Smooth muscle cell (in vitro differentiated cells): ENCODE results near the gene PHF5A. TPM values are rescaled to one million over a fixed set of nuclear protein-coding genes. Genes with fewer than 3 reads are reported as not detected.

ENCODE experiments used
- DNase-seq: peaks from one replicate; lab custom pipeline; 2025; ENCODE audit not compliant: unreplicated experiment; lab: John Stamatoyannopoulos, UW
- H2AFZ ChIP-seq: fragments of 200-600 bp; sonication (generic); 2 replicates; pipeline ENCODE4 v1.6.0; 2016; ENCODE audit warnings: antibody characterized with exemption, low read depth, mild to moderate bottlenecking
- H3F3A ChIP-seq: fragments of 200-600 bp; sonication (generic); 2 replicates; pipeline ENCODE4 v1.6.0; 2017; ENCODE audit warnings: antibody characterized with exemption, low read depth
- H3K27ac ChIP-seq: fragments of 200-600 bp; sonication (generic); 2 replicates; pipeline ENCODE4 v1.5.1; 2016; ENCODE audit warnings: low read depth, mild to moderate bottlenecking
- H3K27me3 ChIP-seq: fragments of 200-600 bp; sonication (generic); 2 replicates; pipeline ENCODE4 v1.6.1; 2016; ENCODE audit warnings: low read depth, mild to moderate bottlenecking
- H3K36me3 ChIP-seq: fragments of 200-600 bp; sonication (generic); 2 replicates; pipeline ENCODE4 v1.5.1; 2016; ENCODE audit warnings: low read depth
- H3K4me1 ChIP-seq: fragments of 200-600 bp; sonication (generic); 2 replicates; pipeline ENCODE4 v1.5.1; 2016; ENCODE audit warnings: low read depth
- H3K4me2 ChIP-seq: fragments of 200-600 bp; sonication (generic); 2 replicates; pipeline ENCODE4 v1.6.0; 2016; ENCODE audit warnings: mild to moderate bottlenecking
- H3K4me3 ChIP-seq: fragments of 200-600 bp; sonication (generic); 2 replicates; pipeline ENCODE4 v1.5.1; 2016; ENCODE audit warnings: mild to moderate bottlenecking
- H3K79me2 ChIP-seq: fragments of 200-600 bp; sonication (generic); 2 replicates; pipeline ENCODE4 v1.6.0; 2016; ENCODE audit warnings: low read depth, mild to moderate bottlenecking
- H3K9ac ChIP-seq: fragments of 200-600 bp; sonication (generic); 2 replicates; pipeline ENCODE4 v1.6.0; 2016; ENCODE audit warnings: low read depth
- H3K9me3 ChIP-seq: fragments of 200-600 bp; sonication (generic); replicated peaks from 2 replicates; pipeline ENCODE4 v1.5.1; 2016; ENCODE audit warnings: low read depth
- H4K20me1 ChIP-seq: fragments of 200-600 bp; sonication (generic); 2 replicates; pipeline ENCODE4 v1.6.0; 2016; ENCODE audit warnings: low read depth
- WGBS: methylation state at CpG from one replicate; pipeline ENCODE4 v1.1.7; 2016; ENCODE audit warnings: low lambda C conversion rate; 5-methylcytosine and 5-hydroxymethylcytosine counted together
- polyA plus RNA-seq: library from polyadenylated mRNA; unstranded; fragments of >200 nt; fragmentation: Nextera tagmentation; extraction: Ambion mirVana; gene quantifications from 2 replicates; pipeline ENCODE4 v1.2.1, GENCODE V29; 2016
- total RNA-seq: library from RNA; depleted of rRNA; stranded (reverse); fragments of >200 nt; gene quantifications from 2 replicates; pipeline ENCODE4 v1.2.3, GENCODE V29; 2014
- TF ChIP-seq, protein P1 (sequence below): fragments of 200-600 bp; sonication (generic); IDR thresholded peaks from 2 replicates; pipeline ENCODE4 v1.5.1; 2017; ENCODE audit warnings: borderline replicate concordance, mild to moderate bottlenecking, antibody characterized with exemption; ENCODE audit not compliant: insufficient read depth, poor library complexity, severe bottlenecking

Gene PHF5A
- total and polyA plus RNA-seq, 2 experiments from 2014 or later = 19.4 to 28.3 TPM

DNA sequence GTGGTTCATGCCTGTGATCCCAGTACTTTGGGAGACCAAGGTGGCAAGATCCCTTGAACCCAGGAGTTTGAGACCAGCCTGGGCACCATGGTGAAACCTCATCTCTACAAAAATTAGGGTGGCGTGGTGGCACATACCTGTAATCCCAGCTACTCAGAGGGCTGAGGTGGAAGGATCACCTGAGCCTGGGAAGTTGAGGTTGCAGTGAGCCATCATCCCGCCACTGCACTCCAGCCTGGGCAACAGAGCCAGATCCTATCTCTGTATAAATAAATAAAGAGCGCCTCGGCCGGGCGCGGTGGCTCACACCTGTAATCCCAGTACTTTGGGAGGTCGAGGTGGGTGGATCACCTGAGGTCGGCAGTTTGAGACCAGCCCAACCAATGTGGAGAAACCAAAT, 49.8 kb downstream of the PHF5A start:
- Histone ChIP-seq H3K9ac (no peak overlapping the region), H2AFZ (no peak overlapping the region), H3K4me3 (no peak overlapping the region), H3K27ac (no peak overlapping the region), H3K27me3 (no peaks in the 10 kb centered on the region), H3K4me1 (peaks cover 7% of the 10 kb centered on the region), H3K79me2 (no peaks in the 10 kb centered on the region), H3K9me3 (no peaks in the 10 kb centered on the region), H3F3A (no peaks in the 10 kb centered on the region), H4K20me1 (no peaks in the 10 kb centered on the region), H3K36me3 (no peaks in the 10 kb centered on the region), H3K4me2 (no peak overlapping the region)
- TF ChIP-seq, protein P1, sequence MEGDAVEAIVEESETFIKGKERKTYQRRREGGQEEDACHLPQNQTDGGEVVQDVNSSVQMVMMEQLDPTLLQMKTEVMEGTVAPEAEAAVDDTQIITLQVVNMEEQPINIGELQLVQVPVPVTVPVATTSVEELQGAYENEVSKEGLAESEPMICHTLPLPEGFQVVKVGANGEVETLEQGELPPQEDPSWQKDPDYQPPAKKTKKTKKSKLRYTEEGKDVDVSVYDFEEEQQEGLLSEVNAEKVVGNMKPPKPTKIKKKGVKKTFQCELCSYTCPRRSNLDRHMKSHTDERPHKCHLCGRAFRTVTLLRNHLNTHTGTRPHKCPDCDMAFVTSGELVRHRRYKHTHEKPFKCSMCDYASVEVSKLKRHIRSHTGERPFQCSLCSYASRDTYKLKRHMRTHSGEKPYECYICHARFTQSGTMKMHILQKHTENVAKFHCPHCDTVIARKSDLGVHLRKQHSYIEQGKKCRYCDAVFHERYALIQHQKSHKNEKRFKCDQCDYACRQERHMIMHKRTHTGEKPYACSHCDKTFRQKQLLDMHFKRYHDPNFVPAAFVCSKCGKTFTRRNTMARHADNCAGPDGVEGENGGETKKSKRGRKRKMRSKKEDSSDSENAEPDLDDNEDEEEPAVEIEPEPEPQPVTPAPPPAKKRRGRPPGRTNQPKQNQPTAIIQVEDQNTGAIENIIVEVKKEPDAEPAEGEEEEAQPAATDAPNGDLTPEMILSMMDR = no peak
- no peak for DNase-seq
- 93% methylated on average over 9 of the region's 9 CpGs for WGBS

DNA sequence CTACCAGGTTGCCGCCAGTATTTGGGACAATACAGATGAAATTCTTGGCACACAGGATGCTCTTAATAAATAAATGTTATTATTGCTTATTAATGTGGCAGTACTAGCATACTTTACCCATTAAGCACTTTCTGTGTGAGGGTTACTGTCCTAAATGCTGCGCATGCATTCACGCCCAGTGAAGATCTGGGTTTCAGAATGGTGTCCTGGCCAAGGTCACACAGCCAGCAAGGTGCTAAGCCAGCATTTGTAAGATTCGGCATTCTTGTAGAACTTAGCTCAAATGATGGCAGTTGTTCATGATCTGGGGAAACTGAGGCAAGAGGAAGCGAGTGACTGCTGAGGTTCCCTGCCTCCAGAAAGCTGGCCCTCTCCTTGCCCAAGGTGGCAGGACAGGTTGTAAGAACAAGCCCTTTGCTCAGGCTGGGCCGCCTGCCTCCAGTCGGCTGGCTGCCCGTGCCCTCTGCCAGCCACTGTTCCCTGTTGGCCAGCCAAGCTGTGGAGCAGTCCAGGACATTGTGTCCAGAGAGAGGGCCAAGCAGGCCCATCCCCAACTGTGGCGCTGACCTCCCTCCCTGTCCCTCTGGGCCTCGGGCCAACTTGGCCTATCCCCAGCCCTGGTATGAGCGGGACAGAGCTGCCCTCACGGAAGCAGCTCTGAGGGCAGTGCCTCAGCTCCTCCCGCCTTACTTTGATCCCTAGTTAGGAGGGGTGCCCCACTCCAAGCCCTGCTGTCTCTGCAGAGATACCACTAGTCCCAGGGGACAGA, 50.7 kb downstream of the PHF5A start:
- H3K27me3 ChIP-seq = no peaks in the 10 kb centered on the region
- H3K79me2 ChIP-seq = no peaks in the 10 kb centered on the region
- H4K20me1 ChIP-seq = no peaks in the 10 kb centered on the region
- H3K36me3 ChIP-seq = no peaks in the 10 kb centered on the region
- H3K9ac ChIP-seq = no peak overlapping the region
- H3K4me2 ChIP-seq = no peak overlapping the region
- H2AFZ ChIP-seq = no peak overlapping the region
- no peak overlapping the region for H3K27ac ChIP-seq
- no peak for DNase-seq
- no peak overlapping the region for H3K4me3 ChIP-seq
- 95% methylated on average over 13 of the region's 13 CpGs for WGBS
- no peaks in the 10 kb centered on the region for H3K9me3 ChIP-seq
- TF ChIP-seq, protein P1 = no peak
- peaks cover 10% of the 10 kb centered on the region for H3K4me1 ChIP-seq
- no peaks in the 10 kb centered on the region for H3F3A ChIP-seq

DNA sequence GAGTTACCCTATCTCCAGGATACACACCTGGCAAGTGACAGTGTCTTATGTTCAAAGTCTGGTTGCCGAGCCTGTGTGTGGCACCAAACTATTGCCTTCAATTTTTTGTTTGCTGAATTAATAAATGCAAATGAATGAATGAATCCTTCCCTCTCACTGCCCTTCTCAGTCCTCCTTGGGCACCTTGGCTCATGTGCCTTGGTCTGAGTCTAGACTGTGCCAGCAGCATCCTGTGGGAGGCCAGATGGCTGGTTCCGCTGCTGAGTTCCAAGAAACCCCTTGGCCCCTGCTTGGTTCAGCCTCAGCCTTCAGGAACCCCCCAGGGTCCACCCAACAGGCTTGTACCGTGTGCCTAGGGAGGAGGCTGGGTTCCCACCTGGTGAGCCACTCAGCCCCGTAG, 52.9 kb downstream of the PHF5A start:
- no peak overlapping the region for H3K4me2 ChIP-seq
- no peaks in the 10 kb centered on the region for H3F3A ChIP-seq
- no peaks in the 10 kb centered on the region for H3K36me3 ChIP-seq
- no peak for DNase-seq
- no peaks in the 10 kb centered on the region for H3K27me3 ChIP-seq
- no peak overlapping the region for H2AFZ ChIP-seq
- H3K79me2 ChIP-seq = no peaks in the 10 kb centered on the region
- no peak overlapping the region for H3K9ac ChIP-seq
- TF ChIP-seq, protein P1 = no peak
- H4K20me1 ChIP-seq = no peaks in the 10 kb centered on the region
- H3K4me1 ChIP-seq = peaks cover 11% of the 10 kb centered on the region
- H3K4me3 ChIP-seq = no peak overlapping the region
- no peak overlapping the region for H3K27ac ChIP-seq
- no peaks in the 10 kb centered on the region for H3K9me3 ChIP-seq
- 99% methylated on average over 4 of the region's 4 CpGs for WGBS
